Astrocyte (in vitro differentiated cells and primary cell): ENCODE measurements around the gene PTPN4. TPM values are rescaled to one million over a fixed set of nuclear protein-coding genes. Genes with fewer than 3 reads are reported as not detected.

Source experiments
- DNase-seq: peaks from one replicate; pipeline ENCODE4 v3.0.0-alpha.2; 2010; ENCODE audit warnings: low read depth
- FAIRE-seq: peaks from 2 replicates; lab custom pipeline; 2011; peaks lifted over from hg19 to GRCh38; lab: Jason Lieb, UNC
- H2AFZ ChIP-seq: 2 replicates; pipeline ENCODE4 v1.6.0; 2012; ENCODE audit warnings: low read depth, low read length, inconsistent platforms
- H3K27ac ChIP-seq: 2 replicates; pipeline ENCODE4 v1.5.1; 2011; ENCODE audit warnings: low read depth, low read length, inconsistent platforms
- H3K27me3 ChIP-seq: 2 replicates; pipeline ENCODE4 v1.6.0; 2011; ENCODE audit warnings: low read length, inconsistent platforms; ENCODE audit not compliant: insufficient read depth
- H3K36me3 ChIP-seq: 2 replicates; pipeline ENCODE4 v1.5.1; 2011; ENCODE audit warnings: low read length, inconsistent platforms; ENCODE audit not compliant: insufficient read depth
- H3K4me1 ChIP-seq: 2 replicates; pipeline ENCODE4 v1.5.1; 2011; ENCODE audit warnings: low read length, inconsistent platforms; ENCODE audit not compliant: insufficient read depth
- H3K4me2 ChIP-seq: 2 replicates; pipeline ENCODE4 v1.6.0; 2012; ENCODE audit warnings: low read length, inconsistent platforms
- H3K4me3 ChIP-seq: 2 replicates; pipeline ENCODE4 v1.5.1; 2011; ENCODE audit warnings: low read depth, mild to moderate bottlenecking, low read length, inconsistent platforms; ENCODE audit not compliant: insufficient read depth
- H3K79me2 ChIP-seq: 2 replicates; pipeline ENCODE4 v1.6.0; 2012; ENCODE audit warnings: mild to moderate bottlenecking, low read length, inconsistent platforms; ENCODE audit not compliant: insufficient read depth
- H3K9ac ChIP-seq: 2 replicates; pipeline ENCODE4 v1.6.0; 2012; ENCODE audit warnings: mild to moderate bottlenecking, low read length, inconsistent platforms
- H3K9me3 ChIP-seq: 2 replicates; pipeline ENCODE4 v1.5.1; 2012; ENCODE audit warnings: low read depth, mild to moderate bottlenecking, low read length, inconsistent platforms; ENCODE audit not compliant: insufficient read depth
- H4K20me1 ChIP-seq: 2 replicates; pipeline ENCODE4 v1.6.0; 2012; ENCODE audit warnings: low read length, inconsistent platforms; ENCODE audit not compliant: insufficient read depth
- H3K27ac Mint-ChIP-seq: one replicate; pipeline ENCODE4 v1.8.0; 2021; ENCODE audit warnings: mild to moderate bottlenecking, mixed read lengths; ENCODE audit not compliant: unreplicated experiment
- H3K27me3 Mint-ChIP-seq: one replicate; pipeline ENCODE4 v1.8.0; 2021; ENCODE audit warnings: low read depth, mixed read lengths; ENCODE audit not compliant: unreplicated experiment
- H3K36me3 Mint-ChIP-seq: one replicate; pipeline ENCODE4 v1.8.0; 2021; ENCODE audit warnings: low read depth, mixed read lengths; ENCODE audit not compliant: unreplicated experiment
- H3K4me1 Mint-ChIP-seq: one replicate; pipeline ENCODE4 v1.8.0; 2021; ENCODE audit warnings: low read depth, mixed read lengths; ENCODE audit not compliant: unreplicated experiment
- H3K4me3 Mint-ChIP-seq: one replicate; pipeline ENCODE4 v1.8.0; 2021; ENCODE audit warnings: mild to moderate bottlenecking, moderate library complexity, mixed read lengths; ENCODE audit not compliant: unreplicated experiment
- H3K9me3 Mint-ChIP-seq: one replicate; pipeline ENCODE4 v1.8.0; 2021; ENCODE audit warnings: mild to moderate bottlenecking, mixed read lengths; ENCODE audit not compliant: unreplicated experiment
- CTCF ChIP-seq: IDR thresholded peaks from 2 replicates; pipeline ENCODE4 v1.5.1; 2011; ENCODE audit warnings: low read depth, mild to moderate bottlenecking, inconsistent platforms, low read length, moderate library complexity; ENCODE audit not compliant: insufficient read depth
- EZH2 ChIP-seq: IDR thresholded peaks from 2 replicates; pipeline ENCODE4 v1.6.1; 2012; ENCODE audit warnings: mild to moderate bottlenecking, low read length, inconsistent platforms; ENCODE audit not compliant: insufficient read depth
- total RNA-seq: library from RNA; stranded (reverse); gene quantifications from 2 replicates; pipeline ENCODE4 v1.2.1, GENCODE V29; 2021

PTPN4 gene
- total RNA-seq, 1 donor from 2014 or later, result 38.2 TPM

DNA sequence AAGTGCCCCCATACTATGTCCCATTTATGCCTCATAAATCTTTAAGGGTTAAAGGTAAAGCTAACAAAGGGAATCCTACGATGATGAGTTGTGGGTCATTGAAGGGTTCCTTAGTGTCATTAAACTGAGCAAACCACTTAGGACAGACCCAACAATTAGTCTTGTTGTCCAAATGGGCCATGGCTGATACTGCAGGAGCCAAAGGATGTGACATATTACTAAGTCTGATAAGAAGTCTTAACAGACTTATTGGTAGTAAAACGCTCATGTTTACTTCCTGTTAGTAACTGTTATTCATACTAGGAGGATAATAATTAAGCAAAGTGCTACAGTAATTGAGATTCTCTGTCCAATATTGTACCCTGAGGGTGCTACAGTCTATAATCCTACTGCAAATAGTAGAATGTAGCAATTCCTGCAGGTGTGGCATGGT lies 96.8 kb downstream of the PTPN4 start:
- H3K36me3 ChIP-seq, result no peaks in the 10 kb centered on the region
- Mint-ChIP-seq H3K27ac (no peak overlapping the region), H3K4me1 (no peaks in the 10 kb centered on the region), H3K36me3 (peaks cover 11% of the 10 kb centered on the region), H3K4me3 (no peak overlapping the region), H3K27me3 (no peaks in the 10 kb centered on the region), H3K9me3 (peaks cover 5% of the 10 kb centered on the region)
- no peak overlapping the region for H3K4me2 ChIP-seq
- no peak overlapping the region for H2AFZ ChIP-seq
- H3K9ac ChIP-seq, result no peak overlapping the region
- no peak overlapping the region for H3K27ac ChIP-seq
- no peak for TF ChIP-seq CTCF
- TF ChIP-seq EZH2, result no peak
- H3K9me3 ChIP-seq, result peaks cover 7% of the 10 kb centered on the region
- H3K4me3 ChIP-seq, result no peak overlapping the region
- no peak for DNase-seq
- H4K20me1 ChIP-seq, result peaks cover 6% of the 10 kb centered on the region
- FAIRE-seq, result no peak
- no peaks in the 10 kb centered on the region for H3K4me1 ChIP-seq
- H3K27me3 ChIP-seq, result no peaks in the 10 kb centered on the region
- H3K79me2 ChIP-seq, result peaks cover 7% of the 10 kb centered on the region

DNA sequence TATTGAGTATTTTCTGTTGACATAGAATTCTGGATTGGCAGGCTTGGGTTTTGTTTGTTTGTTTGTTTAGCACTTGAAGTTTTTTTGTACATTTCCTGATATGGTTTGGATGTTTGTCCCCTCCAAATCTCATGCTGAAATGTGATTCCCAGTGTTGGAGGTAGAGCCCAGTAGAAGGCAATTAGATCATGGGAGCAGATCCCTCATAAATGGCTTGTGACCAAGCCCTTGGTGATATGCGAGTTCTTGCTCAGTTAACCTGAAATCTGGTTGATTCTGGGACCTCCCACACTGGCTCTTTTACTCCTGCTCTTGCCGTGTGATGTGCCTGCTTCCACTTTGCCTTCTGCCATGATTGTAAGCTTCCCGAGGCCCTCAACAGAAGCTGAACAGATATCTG lies 98.0 kb downstream of the PTPN4 start:
- Histone ChIP-seq H3K9ac (no peak overlapping the region), H3K79me2 (peaks cover 4% of the 10 kb centered on the region), H3K27me3 (no peaks in the 10 kb centered on the region), H4K20me1 (peaks cover 6% of the 10 kb centered on the region), H3K36me3 (no peaks in the 10 kb centered on the region), H3K27ac (no peak overlapping the region), H3K4me3 (no peak overlapping the region), H2AFZ (no peak overlapping the region), H3K4me2 (no peak overlapping the region), H3K9me3 (no peaks in the 10 kb centered on the region), H3K4me1 (no peaks in the 10 kb centered on the region)
- Mint-ChIP-seq H3K27me3 (no peaks in the 10 kb centered on the region), H3K9me3 (peaks cover 1% of the 10 kb centered on the region), H3K36me3 (peaks cover 3% of the 10 kb centered on the region), H3K4me1 (peaks cover 5% of the 10 kb centered on the region), H3K27ac (no peak overlapping the region), H3K4me3 (no peak overlapping the region)
- TF ChIP-seq CTCF (no peak), EZH2 (no peak)
- DNase-seq (no peak), FAIRE-seq (no peak)

DNA sequence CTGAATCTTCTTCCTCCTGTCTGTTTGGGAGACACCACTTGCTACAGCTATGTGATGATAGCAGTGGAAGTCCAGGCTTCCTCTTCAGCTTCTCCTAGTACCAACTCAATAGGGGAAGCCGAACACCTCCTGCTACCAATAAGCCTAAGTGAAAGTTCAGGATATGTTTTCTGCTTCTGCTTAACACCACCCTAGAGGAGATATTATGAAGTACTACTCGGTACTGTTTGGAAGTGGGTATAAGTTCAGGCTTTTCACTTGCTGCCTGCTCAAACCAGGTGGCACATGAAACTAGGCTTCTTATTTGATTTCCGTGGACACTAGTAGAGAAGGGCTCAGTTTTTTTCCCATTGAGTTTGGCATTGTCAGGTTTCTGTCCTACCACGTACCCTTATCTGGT lies 99.8 kb downstream of the PTPN4 start:
- Histone ChIP-seq H3K27ac (no peak overlapping the region), H3K9ac (no peak overlapping the region), H3K27me3 (no peaks in the 10 kb centered on the region), H3K79me2 (peaks cover 2% of the 10 kb centered on the region), H3K4me1 (no peaks in the 10 kb centered on the region), H3K4me3 (no peak overlapping the region), H4K20me1 (peaks cover 6% of the 10 kb centered on the region), H3K9me3 (no peaks in the 10 kb centered on the region), H2AFZ (no peak overlapping the region), H3K36me3 (no peaks in the 10 kb centered on the region), H3K4me2 (no peak overlapping the region)
- Mint-ChIP-seq H3K4me1 (peaks cover 12% of the 10 kb centered on the region), H3K4me3 (no peak overlapping the region), H3K36me3 (peaks cover 4% of the 10 kb centered on the region), H3K27ac (no peak overlapping the region), H3K9me3 (no peaks in the 10 kb centered on the region), H3K27me3 (no peaks in the 10 kb centered on the region)
- TF ChIP-seq CTCF (no peak), EZH2 (no peak)
- FAIRE-seq, result no peak
- DNase-seq, result no peak
